HG03378 (cell line): Measurements from ENCODE around the gene MTHFD1.

Source experiments
- ATAC-seq: cut with Tn5 transposase; IDR thresholded peaks from one replicate; pipeline ENCODE4 v1.9.1; 2021; ENCODE audit warnings: mild to moderate bottlenecking, moderate library complexity; ENCODE audit not compliant: unreplicated experiment

Gene MTHFD1

DNA sequence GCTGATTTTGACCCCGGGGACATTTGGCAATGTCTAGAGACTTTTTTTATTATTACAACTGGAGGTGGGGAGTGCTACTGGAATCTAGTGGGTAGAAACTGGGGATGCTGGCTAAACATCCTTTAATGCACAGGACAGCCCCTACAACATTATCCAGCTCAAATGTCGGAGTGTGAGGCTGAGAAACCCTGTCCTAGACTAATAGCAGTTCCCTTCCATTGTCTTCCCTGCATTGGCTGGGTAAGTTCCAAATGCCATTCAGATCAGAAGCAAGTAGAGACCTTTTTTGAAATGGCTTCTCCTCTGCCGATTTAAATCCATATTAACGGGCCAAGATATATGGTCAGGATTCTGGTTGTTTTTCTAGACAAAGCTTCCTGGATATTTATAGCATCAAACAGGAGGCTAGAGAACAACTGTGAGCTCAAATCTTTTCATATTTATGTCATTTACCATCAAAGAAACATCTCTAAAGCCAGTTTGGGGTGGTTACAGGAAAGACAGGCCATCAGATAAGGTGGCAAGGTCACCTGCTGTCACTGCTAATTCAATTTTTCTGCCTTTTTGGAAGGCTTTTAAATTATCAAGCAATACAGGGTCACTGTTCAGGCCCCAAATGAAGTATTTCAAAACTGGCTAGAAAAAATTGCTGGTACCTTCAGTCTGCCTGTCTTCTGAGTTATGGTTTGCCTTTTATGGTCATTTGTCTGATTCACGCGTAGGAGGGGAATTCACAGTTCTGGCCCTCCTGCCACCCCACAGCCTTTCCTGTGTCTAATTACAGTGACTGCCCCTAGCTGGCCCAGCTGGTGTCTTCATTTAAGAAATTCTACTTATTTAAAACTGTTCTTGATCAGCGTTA, 57.1 kb downstream of the MTHFD1 start:
- peak; percentile 97 for ATAC-seq

DNA sequence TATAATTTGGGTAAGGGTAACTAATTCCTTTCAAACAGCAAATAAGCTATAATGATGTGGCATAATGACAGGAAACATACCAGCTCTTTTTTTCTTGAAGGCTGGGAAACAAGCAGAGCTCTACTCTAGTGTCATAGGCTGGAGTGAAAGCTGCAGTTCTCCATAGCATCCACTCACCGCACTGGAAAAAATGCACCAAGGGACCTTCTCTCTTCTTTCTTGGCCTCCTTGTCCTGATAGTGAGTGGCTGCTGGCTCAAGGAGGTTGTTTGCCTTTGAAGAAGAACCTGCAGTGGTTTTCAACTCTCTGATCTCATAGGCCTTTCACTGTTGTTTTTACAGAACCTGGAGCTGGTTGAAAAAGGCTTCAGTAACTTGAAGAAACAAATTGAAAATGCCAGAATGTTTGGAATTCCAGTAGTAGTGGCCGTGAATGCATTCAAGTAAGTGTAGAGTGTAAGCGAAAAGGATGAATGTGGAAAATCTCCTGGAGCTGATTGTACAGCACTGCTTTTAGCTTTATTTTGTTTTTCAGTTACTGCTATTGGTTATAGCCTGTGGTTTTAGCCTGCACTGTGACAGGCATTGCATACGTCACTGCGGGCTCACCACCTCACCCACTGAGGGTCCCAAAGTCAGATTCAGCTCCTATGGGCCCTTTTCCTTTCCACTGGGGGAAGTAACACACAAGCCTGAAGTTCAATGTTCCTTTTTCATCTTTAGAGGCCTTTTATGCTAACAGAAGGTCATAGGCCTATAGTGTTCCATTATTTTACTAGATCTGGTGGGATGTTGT, 59.9 kb downstream of the MTHFD1 start:
- no peak for ATAC-seq

DNA sequence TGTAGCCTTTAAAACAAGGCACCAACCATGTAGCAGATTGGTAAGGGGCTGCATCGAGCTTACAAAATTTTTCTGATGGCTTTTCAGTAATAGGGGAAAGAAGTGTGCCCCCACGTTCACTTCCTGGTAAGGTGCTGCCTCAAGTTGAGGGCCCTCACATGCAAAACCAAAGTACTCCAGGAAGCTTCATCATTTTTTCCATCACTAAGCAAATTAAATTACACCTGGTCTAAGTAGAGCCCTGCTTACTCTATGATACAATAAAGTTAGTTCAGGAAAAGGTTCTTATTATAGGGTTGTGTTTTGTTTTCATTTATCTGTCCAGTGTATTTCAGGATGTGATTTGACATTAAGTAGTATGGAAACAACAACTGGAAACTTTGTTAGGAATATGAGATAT, 62.1 kb downstream of the MTHFD1 start:
- ATAC-seq: peak; percentile 29

GRCh38 chr14:64454671-64455070, 66.5 kb downstream of the MTHFD1 start:
- ATAC-seq: no peak

DNA sequence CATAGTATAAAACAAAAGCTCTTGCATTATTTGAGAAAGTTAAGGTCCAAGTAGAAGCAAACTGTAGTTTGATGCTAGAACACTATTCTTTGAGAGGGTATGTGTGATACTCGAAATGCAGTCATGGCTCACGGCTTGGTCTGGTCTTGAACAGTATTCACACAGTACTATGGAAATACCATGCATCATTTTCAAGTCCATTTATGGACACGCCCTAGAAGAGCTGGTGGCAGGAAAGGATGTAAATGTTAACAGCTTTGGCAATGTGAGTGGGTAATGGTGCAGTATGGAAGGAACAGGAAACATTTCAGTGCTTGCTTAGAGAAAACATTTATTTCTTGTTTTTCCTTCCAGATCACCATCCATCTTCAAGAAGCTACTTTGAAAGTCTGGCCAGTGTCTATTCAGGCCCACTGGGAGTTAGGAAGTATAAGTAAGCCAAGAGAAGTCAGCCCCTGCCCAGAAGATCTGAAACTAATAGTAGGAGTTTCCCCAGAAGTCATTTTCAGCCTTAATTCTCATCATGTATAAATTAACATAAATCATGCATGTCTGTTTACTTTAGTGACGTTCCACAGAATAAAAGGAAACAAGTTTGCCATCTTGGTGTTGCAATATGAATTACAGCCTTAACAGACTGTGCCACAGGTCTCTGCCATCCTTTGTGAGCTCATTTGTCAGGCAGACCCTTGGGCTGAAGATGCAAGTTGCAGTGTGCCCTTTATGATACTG, 71.4 kb downstream of the MTHFD1 start:
- no peak for ATAC-seq

- no peak for ATAC-seq
These were observed 73.1 kb downstream of the MTHFD1 start for GRCh38 chr14:64461221-64461620.

DNA sequence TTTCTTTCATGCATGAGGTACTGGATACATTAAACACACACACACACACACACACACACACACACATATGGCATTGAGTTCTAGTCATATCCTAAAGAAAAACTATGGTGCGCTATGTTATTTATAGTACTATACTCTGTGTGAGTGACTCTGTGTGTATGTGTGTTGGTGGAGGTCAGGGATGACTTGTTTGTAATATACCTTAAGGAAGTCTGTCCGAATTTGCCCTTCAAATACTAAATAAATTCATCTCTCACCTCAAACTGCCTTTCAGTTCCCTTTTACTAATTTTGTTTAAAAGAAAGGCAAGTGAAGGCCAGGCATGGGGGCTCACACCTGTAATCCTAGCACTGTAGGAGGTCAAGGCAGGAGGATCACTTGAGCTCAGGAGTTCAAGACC, 75.0 kb downstream of the MTHFD1 start:
- peak; percentile 44 for ATAC-seq

- no peak for ATAC-seq
These were observed 75.7 kb downstream of the MTHFD1 start for GRCh38 chr14:64463873-64464272.

- ATAC-seq: no peak
These were observed 76.5 kb downstream of the MTHFD1 start for GRCh38 chr14:64464651-64465050.

- ATAC-seq: no peak
These were observed 77.2 kb downstream of the MTHFD1 start, which contains the start of gene AKAP5 for GRCh38 chr14:64465191-64465822. AKAP5 (plus strand) TSS chr14:64465499; CDS start chr14:64468395, 2,896 bp downstream.

- no peak for ATAC-seq
These were observed 77.8 kb downstream of the MTHFD1 start for GRCh38 chr14:64465831-64466554.

- no peak for ATAC-seq
These were observed 78.9 kb downstream of the MTHFD1 start for GRCh38 chr14:64467101-64467500.

DNA sequence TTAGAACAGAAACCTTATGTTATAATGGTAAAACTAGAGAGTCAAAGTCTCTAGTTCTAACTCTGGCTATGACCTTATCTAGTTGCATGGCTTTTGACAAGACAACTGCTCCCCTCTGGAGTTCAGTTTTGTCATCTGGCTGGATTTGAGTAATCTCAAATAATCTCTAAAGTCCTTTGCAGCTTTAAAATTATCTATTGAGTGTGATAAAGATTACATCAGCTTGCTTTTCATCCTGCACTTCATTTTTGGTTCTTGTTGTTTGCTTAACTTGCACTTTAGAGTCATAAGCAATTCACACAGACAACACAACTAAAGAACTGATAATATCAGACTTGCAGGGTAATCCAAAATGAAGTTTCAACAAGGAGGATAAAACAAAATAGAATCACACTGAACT, 79.4 kb downstream of the MTHFD1 start:
- no peak for ATAC-seq

DNA sequence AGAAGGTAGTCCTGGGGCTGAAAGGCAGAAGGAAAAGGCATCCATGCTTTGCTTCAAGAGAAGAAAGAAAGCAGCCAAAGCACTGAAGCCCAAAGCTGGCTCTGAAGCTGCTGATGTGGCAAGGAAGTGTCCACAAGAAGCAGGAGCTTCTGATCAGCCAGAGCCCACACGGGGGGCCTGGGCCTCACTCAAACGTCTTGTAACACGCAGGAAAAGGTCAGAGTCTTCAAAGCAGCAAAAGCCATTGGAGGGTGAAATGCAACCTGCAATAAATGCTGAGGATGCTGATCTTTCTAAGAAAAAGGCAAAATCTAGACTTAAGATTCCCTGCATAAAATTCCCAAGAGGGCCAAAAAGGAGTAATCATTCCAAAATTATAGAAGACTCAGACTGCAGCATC, 80.3 kb downstream of the MTHFD1 start:
- ATAC-seq: no peak

- ATAC-seq: no peak
These were observed 85.9 kb downstream of the MTHFD1 start for GRCh38 chr14:64474041-64474440.

- ATAC-seq: no peak
These were observed 86.5 kb downstream of the MTHFD1 start for GRCh38 chr14:64474698-64475097.

- ATAC-seq: no peak
These were observed 87.6 kb downstream of the MTHFD1 start for GRCh38 chr14:64475585-64476273.

DNA sequence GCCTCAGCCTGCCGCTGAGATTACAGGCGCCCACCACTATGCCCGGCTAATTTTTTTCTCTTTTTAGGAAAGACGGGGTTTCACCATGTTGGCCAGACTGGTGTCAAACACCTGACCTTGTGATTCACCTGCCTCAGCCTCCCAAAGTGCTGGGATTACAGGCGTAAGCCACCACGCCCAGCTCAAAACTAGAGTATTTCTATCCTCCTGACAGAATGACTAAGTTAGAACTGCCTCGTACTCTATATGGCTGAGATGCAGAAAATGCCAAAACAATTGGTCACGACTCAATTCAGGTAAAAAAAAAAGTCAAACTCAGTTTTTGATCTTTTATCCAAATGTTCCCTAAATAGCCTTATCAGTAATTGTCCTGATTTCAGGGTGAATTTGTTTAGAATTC, 88.3 kb downstream of the MTHFD1 start:
- no peak for ATAC-seq

DNA sequence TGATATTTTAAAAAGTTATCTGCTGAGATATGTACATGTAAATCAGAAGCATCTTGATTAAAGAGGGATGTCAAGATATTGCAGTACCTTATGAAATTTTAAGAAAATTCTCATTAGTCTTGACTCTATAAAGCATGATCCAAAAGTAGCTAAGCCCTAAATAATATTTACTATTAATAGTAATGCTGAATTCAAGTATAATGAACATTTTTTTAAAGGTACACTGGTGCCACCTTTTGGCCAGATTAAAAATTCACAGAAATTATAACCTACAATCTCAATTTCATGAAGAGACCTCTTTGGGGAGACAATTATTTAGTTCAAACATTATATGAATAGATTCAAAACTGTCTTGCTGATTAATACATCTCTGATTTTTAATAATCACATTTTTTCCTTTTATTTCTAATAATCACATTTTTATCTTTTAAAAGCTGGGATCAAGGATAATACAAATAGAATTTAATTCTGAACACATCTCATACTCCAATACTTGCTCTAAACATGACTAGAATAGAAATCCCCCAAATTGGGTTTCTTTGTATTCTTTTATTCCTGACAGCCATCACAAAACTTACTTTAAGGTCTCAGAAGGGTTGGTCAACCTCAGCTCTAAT, 90.6 kb downstream of the MTHFD1 start:
- ATAC-seq: no peak
